ENCODE measurements around the gene CYP11A1.

CYP11A1 gene

GRCh38 chr15:74313889-74314288 is 53.6 kb downstream of the CYP11A1 start:
- peaks cover 31% of the 10 kb centered on the region for H3K27me3 Mint-ChIP-seq (ENCODE audit: low read depth, poor library complexity)
- DNase-seq = no peak
- H3K36me3 Mint-ChIP-seq (ENCODE audit: low read depth) = no peaks in the 10 kb centered on the region
- no peak overlapping the region for H3K4me3 Mint-ChIP-seq
- TF ChIP-seq CTCF (IDR thresholded peaks at IDR 0.05) = no peak
- H3K27ac Mint-ChIP-seq = no peak overlapping the region
- no peaks in the 10 kb centered on the region for H3K9me3 Mint-ChIP-seq
- H3K4me1 Mint-ChIP-seq = peaks cover 92% of the 10 kb centered on the region

GRCh38 chr15:74312445-74313007 is 54.9 kb downstream of the CYP11A1 start:
- Mint-ChIP-seq H3K36me3 (ENCODE audit: low read depth) (no peaks in the 10 kb centered on the region), H3K27ac (no peak overlapping the region), H3K27me3 (ENCODE audit: low read depth, poor library complexity) (peaks cover 27% of the 10 kb centered on the region), H3K4me1 (peaks cover 99% of the 10 kb centered on the region), H3K4me3 (peak overlapping the region; percentile 59), H3K9me3 (no peaks in the 10 kb centered on the region)
- no peak for TF ChIP-seq CTCF (IDR thresholded peaks at IDR 0.05)
- DNase-seq = peak; percentile 48

- H3K27me3 Mint-ChIP-seq (ENCODE audit: low read depth, poor library complexity) = peaks cover 24% of the 10 kb centered on the region
- TF ChIP-seq CTCF (IDR thresholded peaks at IDR 0.05) = peak; percentile 62
- no peaks in the 10 kb centered on the region for H3K36me3 Mint-ChIP-seq (ENCODE audit: low read depth)
- H3K27ac Mint-ChIP-seq = no peak overlapping the region
- no peaks in the 10 kb centered on the region for H3K9me3 Mint-ChIP-seq
- H3K4me1 Mint-ChIP-seq = peaks cover 99% of the 10 kb centered on the region
- no peak overlapping the region for H3K4me3 Mint-ChIP-seq
- DNase-seq = peak; percentile 61
Measured at GRCh38 chr15:74311734-74312444, 55.6 kb downstream of the CYP11A1 start.

- no peak overlapping the region for H3K27ac Mint-ChIP-seq
- H3K9me3 Mint-ChIP-seq = no peaks in the 10 kb centered on the region
- peak overlapping the region; percentile 41 for H3K4me3 Mint-ChIP-seq
- no peaks in the 10 kb centered on the region for H3K36me3 Mint-ChIP-seq (ENCODE audit: low read depth)
- peak; percentile 55 for TF ChIP-seq CTCF (IDR thresholded peaks at IDR 0.05)
- peaks cover 100% of the 10 kb centered on the region for H3K4me1 Mint-ChIP-seq
- DNase-seq = peak; percentile 55
- H3K27me3 Mint-ChIP-seq (ENCODE audit: low read depth, poor library complexity) = peaks cover 27% of the 10 kb centered on the region
Measured at GRCh38 chr15:74307827-74308811, 59.3 kb downstream of the CYP11A1 start.

- Mint-ChIP-seq H3K9me3 (no peaks in the 10 kb centered on the region), H3K27ac (no peak overlapping the region), H3K36me3 (ENCODE audit: low read depth) (no peaks in the 10 kb centered on the region), H3K4me1 (peaks cover 100% of the 10 kb centered on the region), H3K27me3 (ENCODE audit: low read depth, poor library complexity) (peaks cover 29% of the 10 kb centered on the region), H3K4me3 (no peak overlapping the region)
- peak; percentile 46 for DNase-seq
- no peak for TF ChIP-seq CTCF (IDR thresholded peaks at IDR 0.05)
Measured at GRCh38 chr15:74306781-74307217, 60.6 kb downstream of the CYP11A1 start.
